Kidney epithelial cell (primary cell): ENCODE results near the gene PWP2. TPM values are rescaled to one million over a fixed set of nuclear protein-coding genes. Genes with fewer than 3 reads are reported as not detected.
"Not testable (repeated sequence)": the region's sequence is repeated elsewhere in the genome, so short reads cannot be mapped to it uniquely, and the experiment has no call there.

Experiments
- DNase-seq: peaks from one replicate; pipeline ENCODE4 v3.0.0-alpha.2; 2010; ENCODE audit warnings: low read depth
- H3K27me3 ChIP-seq: 2 replicates; pipeline ENCODE4 v1.6.0; 2011; ENCODE audit warnings: low read length; ENCODE audit not compliant: control insufficient read depth, insufficient read depth
- H3K36me3 ChIP-seq: 2 replicates; pipeline ENCODE4 v1.5.1; 2011; ENCODE audit warnings: low read length; ENCODE audit not compliant: control insufficient read depth, insufficient read depth
- H3K4me3 ChIP-seq: 2 replicates; pipeline ENCODE4 v1.5.1; 2011; ENCODE audit warnings: low read depth, mild to moderate bottlenecking, control low read depth, low read length
- total RNA-seq: library from RNA; depleted of rRNA; stranded (reverse); fragments of >200 nt; gene quantifications from 2 replicates; pipeline ENCODE4 v1.2.3, GENCODE V29; 2015

Gene PWP2
- total RNA-seq, 1 donor from 2014 or later, result 8.6 TPM

DNA sequence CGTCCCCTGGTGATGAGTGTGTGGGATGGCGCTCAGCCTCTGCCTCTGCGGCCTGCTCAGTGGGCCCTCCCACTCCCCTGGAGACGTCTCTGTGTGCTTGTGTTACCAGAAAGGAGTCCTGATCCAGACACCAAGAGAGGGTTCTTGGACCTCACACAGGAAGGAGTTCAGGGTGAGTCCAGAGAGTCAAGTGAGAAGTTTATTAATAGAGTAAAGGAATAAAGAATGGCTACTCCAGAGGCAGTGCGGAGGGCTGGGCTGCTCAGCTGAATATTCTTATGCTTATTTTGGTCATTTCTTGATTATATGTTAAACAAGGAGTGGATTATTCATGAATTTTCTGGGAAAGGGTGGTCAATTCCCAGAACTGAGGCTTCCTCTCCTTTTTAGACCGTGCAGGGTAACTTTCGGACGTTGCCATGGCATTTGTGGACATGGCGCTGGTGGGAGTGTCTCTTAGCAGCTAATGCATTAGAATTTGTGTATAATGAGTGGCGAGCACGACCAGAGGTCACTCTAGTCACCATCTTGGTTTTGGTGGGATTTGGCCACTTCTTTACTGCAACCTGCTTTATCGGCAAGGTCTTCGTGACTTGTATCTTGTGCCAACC lies 64.9 kb downstream of the PWP2 start:
- not testable (repeated sequence) for DNase-seq, H3K27me3 ChIP-seq, H3K36me3 ChIP-seq, H3K4me3 ChIP-seq

DNA sequence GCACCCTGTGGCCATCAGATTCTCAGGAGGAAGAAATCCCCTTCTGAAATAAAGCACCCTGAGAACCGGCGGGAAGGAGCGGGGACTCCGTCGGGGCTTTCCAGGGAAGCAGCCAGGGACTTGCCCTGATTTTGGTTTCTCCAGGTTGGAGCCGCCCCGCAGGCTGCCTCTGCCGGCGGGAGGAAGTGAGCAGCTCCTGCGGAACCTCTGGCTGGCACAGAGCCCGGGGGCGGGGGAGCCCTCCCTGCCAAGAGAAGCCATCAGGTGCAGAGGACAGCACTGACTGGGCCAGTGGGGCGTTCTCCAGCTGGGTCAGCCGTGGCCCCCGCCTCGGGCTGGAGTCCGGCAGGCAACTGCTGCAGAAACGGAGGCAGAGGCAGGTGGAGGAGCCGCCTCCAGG lies 65.5 kb downstream of the PWP2 start:
- DNase-seq, H3K36me3 ChIP-seq, H3K27me3 ChIP-seq, H3K4me3 ChIP-seq: not testable (repeated sequence)

DNA sequence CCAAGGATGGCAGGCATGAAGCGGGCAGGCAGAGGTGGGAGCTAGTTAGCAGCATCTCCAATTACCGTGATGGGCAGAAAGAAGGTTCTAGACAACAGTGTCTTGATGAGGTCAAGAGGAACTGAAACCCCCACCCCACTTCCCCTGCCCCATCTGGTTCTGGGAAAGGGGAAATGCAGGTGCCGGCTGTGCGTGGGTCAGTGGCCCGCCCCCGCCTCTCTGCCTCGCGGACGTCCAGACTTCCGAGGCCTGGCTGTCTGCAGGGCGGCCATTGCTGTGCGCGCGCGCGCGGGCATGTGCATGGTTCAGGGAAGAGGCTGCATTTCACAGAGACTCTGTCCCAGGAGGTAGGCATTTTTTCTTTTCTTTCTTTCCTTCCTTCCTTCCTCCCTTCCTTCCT lies 68.0 kb downstream of the PWP2 start:
- not testable (repeated sequence) for H3K27me3 ChIP-seq

DNA sequence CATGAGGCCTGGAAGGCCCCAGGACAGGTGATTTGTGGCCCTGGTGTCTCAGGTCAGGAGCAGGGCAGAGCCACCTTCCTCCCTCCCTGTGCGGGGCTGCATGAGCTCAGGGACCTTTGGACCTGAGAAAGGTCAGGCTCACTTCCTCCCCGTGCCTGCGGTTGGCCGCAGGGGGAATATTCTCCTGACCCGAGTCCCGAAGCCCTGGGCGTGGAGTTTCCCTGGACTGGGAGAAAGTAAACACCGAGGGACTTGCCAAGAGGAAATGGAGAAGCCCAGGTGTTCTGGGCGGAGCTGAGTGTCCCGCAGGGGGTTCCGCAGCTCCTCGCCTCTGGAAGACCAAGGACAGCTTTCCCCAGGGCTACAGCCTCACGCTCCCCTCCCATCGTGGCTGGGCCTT lies 68.9 kb downstream of the PWP2 start:
- not testable (repeated sequence) for H3K4me3 ChIP-seq, H3K27me3 ChIP-seq, H3K36me3 ChIP-seq, DNase-seq

More for the DNA sequence above, 68.0 kb downstream of the PWP2 start:
- not testable (repeated sequence) for H3K4me3 ChIP-seq, DNase-seq, H3K36me3 ChIP-seq

Other genes starting within 250 kb of the PWP2 start
- 62.3 and 70.4 TPM in 2 replicates for gene AGPAT3, start 242.2 kb upstream of the PWP2 start, total RNA-seq
- 30.9 and 35.0 TPM in 2 replicates for gene TRAPPC10, start 95.1 kb upstream of the PWP2 start, total RNA-seq
- gene GATD3, start 26.3 kb downstream of the PWP2 start, total RNA-seq, result 4.2 and 6.5 TPM in 2 replicates
- gene ICOSLG, start 133.5 kb downstream of the PWP2 start, total RNA-seq, result 1.6 and 2.9 TPM in 2 replicates
- gene DNMT3L, start 154.5 kb downstream of the PWP2 start, total RNA-seq, result not detected in 2 replicates
- 0.17 TPM in 1 of 2 replicates, not detected in the other for gene AIRE, start 178.5 kb downstream of the PWP2 start, total RNA-seq
- gene PFKL, start 192.7 kb downstream of the PWP2 start, total RNA-seq, result 75.8 and 89.9 TPM in 2 replicates
- 20.2 and 27.0 TPM in 2 replicates for gene CFAP410, start 232.0 kb downstream of the PWP2 start, total RNA-seq
- gene TRPM2, start 246.2 kb downstream of the PWP2 start, total RNA-seq, result 2.8 and 2.9 TPM in 2 replicates